IPS DF 19.7 (cell line): ENCODE results near the gene DCLK3.

Experiments used
- DNase-seq: peaks from one replicate; pipeline ENCODE4 v3.0.0-alpha.2; 2013; ENCODE audit warnings: low read depth, low spot score

DCLK3 gene

DNA sequence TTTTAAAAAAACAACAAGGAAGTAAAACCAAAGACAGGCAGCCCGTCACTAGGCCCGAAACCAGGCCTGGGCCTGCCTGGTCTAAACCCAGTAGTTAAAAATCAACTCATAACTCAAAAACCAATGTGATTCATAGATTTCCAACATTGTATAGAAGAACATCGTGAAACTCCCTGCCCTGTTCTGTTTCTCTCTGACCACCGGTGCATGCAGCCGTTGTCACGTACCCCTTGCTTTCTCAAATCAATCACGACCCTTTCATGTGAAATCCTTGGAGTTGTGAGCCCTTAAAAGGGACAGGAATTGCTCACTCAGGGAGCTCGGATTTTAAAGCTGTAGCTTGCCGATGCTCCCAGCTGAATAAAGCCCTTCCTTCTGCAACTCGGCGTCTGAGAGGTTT, 89.5 kb downstream of the DCLK3 start:
- DNase-seq, result no peak

DNA sequence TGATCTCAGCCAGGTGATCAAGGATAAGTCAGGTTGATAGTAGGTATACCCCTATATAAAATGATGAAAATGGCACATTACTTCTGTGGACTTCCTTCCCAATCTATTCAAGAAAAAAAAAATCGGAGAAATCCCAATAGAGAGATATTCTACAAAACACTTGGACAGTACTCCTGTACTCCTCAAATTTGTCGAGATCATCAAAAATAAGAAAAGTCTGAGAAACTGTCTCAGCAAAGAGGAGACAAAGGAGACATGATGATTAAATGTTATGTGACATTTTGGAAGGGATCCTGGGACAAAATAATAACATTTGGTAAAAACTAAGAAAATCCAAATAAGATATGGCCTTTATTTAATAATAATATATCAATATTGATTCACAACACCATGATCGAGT, 94.6 kb downstream of the DCLK3 start:
- DNase-seq, result no peak

DNA sequence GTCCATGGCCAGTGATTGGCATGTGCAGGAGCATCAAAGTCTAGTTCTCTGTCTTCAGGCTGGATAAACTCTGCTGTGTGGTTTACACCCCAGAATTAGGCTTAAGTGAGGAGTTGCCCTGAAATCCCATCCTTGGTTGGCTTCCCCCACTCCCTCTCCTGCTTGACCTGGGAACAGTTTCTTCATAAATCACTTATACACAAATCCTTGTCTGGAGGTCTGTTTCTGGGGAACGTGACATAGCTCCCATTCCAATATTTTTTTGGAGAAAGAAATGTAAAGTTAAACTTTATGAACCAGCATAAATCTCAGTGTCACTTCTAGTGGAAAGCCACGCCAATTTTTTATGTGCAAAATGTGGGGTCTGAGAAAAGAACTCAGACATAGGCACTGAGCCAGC, 98.2 kb downstream of the DCLK3 start:
- no peak for DNase-seq

DNA sequence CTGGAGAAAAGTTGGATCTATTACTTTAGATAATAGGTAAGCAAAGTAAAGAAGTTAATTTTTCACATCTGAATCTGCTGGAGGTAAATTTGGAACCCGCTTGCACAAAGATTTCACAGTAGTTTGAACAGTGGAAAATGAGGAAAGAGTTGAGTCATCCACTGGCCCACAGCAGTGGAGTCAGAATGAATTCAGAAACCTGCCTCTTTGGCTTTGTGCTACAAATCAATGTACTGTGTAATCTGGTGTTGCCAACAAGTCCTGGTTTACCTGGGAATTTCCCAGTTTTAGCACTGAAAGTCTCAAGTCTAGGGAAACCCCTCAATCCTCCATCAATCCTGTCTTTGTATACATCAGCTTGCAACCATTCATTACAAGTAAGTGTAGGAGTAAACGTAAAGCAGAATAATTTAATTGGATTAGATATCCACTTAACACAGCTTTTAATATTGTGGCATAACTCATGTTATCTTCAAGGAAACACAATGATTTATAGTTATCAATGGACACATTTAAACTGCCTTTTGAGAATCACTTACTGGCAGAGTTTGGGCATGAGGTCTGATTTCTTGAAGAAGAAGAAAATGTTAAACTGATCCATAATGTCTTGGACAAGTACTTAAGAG, 100.6 kb downstream of the DCLK3 start:
- no peak for DNase-seq

DNA sequence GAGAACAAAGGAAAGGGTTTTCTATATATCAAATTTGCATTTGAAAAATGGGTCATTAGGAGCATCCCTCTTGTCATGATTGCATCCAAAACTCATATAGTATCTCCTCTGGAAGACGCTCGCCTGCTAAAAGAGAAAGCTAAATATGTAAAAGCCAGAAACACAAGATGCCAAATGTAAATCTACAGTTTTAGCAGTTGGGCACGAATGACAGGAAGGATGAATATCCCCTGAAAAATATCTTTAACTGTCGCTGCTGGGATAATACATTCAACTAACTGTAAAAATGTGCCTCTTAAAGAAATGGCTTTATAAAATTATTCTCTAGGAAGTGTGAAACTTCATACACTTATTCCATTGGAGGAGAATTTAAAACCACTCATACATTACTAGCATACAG, 101.7 kb downstream of the DCLK3 start:
- DNase-seq, result no peak
